ENCODE measurements around the gene COL1A2.

DNA sequence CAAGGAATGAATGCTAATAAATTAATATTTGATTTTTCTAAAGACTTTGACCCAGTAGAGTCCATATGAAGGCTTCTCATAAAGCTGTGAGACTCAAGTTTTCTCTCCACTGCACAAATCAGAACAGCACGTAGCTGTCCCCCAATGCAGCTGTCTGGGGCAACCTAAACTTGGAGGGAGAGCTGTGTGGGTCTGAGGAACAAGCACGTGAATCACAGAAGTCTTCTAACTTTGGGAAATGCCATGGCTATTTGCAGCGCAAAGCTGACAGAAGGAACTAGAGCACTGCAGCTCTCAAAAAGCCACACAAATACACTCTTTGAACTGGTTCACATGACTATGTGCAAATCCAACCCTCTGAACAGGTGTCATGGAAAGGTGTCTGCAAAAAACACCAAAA lies 47.9 kb downstream of the COL1A2 start:
- TF ChIP-seq POLR2AphosphoS5 (IDR thresholded peaks at IDR 0.05; ENCODE audit: low read depth, low read length), result no peak
- TF ChIP-seq, protein P1, sequence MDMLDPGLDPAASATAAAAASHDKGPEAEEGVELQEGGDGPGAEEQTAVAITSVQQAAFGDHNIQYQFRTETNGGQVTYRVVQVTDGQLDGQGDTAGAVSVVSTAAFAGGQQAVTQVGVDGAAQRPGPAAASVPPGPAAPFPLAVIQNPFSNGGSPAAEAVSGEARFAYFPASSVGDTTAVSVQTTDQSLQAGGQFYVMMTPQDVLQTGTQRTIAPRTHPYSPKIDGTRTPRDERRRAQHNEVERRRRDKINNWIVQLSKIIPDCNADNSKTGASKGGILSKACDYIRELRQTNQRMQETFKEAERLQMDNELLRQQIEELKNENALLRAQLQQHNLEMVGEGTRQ (IDR thresholded peaks at IDR 0.05; ENCODE audit: low read length), result no peak
- no peak for TF ChIP-seq POLR2A (IDR thresholded peaks at IDR 0.05; ENCODE audit: control extremely low read depth in 1 of 2, low read depth in 2 of 2, low read length in 2 of 2)
- no peak for TF ChIP-seq RXRA (IDR thresholded peaks at IDR 0.05; ENCODE audit: insufficient read depth, low read depth, low read length)
- no peak for TF ChIP-seq JUN (IDR thresholded peaks at IDR 0.05; ENCODE audit: low read depth, low read length)
- no peak for TF ChIP-seq CHD2 (IDR thresholded peaks at IDR 0.05; ENCODE audit: low read length)
